ENCODE measurements around the gene PALMD.

DNA sequence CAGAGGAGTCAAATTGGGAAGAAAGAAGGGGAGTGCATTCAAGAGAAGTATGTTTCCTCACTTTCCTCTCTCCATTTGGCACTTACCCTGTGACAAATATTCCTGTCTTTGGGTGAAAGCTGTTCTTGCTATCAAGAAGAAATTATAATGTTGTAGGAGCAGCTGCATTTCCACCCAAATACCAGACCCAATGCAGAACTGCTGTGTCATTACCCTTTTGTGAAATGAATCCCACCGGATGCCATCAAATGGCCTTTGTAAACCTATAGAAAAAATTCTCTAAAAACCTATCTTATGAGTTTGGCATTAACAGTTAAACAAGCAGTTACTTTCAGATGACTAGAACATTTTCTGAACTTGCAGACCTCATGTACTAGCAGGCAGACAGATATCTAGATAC lies 16.7 kb upstream of the PALMD start:
- no peak for TF ChIP-seq CTCF (IDR thresholded peaks at IDR 0.05)
- no peak for TF ChIP-seq MYC (IDR thresholded peaks at IDR 0.05; ENCODE audit: borderline replicate concordance, low read length)
- TF ChIP-seq, protein P1, sequence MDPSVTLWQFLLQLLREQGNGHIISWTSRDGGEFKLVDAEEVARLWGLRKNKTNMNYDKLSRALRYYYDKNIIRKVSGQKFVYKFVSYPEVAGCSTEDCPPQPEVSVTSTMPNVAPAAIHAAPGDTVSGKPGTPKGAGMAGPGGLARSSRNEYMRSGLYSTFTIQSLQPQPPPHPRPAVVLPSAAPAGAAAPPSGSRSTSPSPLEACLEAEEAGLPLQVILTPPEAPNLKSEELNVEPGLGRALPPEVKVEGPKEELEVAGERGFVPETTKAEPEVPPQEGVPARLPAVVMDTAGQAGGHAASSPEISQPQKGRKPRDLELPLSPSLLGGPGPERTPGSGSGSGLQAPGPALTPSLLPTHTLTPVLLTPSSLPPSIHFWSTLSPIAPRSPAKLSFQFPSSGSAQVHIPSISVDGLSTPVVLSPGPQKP (IDR thresholded peaks at IDR 0.05; ENCODE audit: low read depth, low read length), result no peak
- TF ChIP-seq, protein P2, sequence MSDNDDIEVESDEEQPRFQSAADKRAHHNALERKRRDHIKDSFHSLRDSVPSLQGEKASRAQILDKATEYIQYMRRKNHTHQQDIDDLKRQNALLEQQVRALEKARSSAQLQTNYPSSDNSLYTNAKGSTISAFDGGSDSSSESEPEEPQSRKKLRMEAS (IDR thresholded peaks at IDR 0.05), result no peak
- TF ChIP-seq NFE2L2 (conservative IDR thresholded peaks at IDR 0.05; ENCODE audit: low read length), result no peak
- TF ChIP-seq CEBPB (IDR thresholded peaks at IDR 0.05), result no peak
- TF ChIP-seq KDM5A (IDR thresholded peaks at IDR 0.05), result no peak
- no peak for TF ChIP-seq EP300 (IDR thresholded peaks at IDR 0.05)
- no peak for TF ChIP-seq MAFK (IDR thresholded peaks at IDR 0.05; ENCODE audit: partially characterized antibody)
- no peak for TF ChIP-seq POLR2A (IDR thresholded peaks at IDR 0.05; ENCODE audit: low read length)

Data from A549 (cell line).